ENCODE results near the gene NCKAP5. TPM values are rescaled to one million over a fixed set of nuclear protein-coding genes. Genes with fewer than 3 reads are reported as not detected.

NCKAP5 gene
- total and polyA plus RNA-seq, 4 donors: 0.57 to 2.8 (median 2.4) TPM

- TF ChIP-seq REST (IDR thresholded peaks at IDR 0.05) (no peak), CTCF (IDR thresholded peaks at IDR 0.05; ENCODE audit: low read depth, low read length, missing input control) (no peak), YY1 (IDR thresholded peaks at IDR 0.05) (no peak)
Observed at GRCh38 chr2:133082034-133082433, 486.2 kb downstream of the NCKAP5 start (continued).

- 97% methylated on average over 2 of the region's 2 CpGs for WGBS
- TF ChIP-seq HNF4G (IDR thresholded peaks at IDR 0.05): no peak
- TF ChIP-seq YY1 (IDR thresholded peaks at IDR 0.05): no peak
- TF ChIP-seq FOXA2 (IDR thresholded peaks at IDR 0.05): no peak
- TF ChIP-seq RXRA (IDR thresholded peaks at IDR 0.05): no peak
- no peak for TF ChIP-seq HNF4A (conservative IDR thresholded peaks at IDR 0.05)
- TF ChIP-seq RAD21 (IDR thresholded peaks at IDR 0.05): no peak
- no peak for TF ChIP-seq TAF1 (conservative IDR thresholded peaks at IDR 0.05)
- no peak for TF ChIP-seq MAX (IDR thresholded peaks at IDR 0.05)
- no peak for TF ChIP-seq SP1 (IDR thresholded peaks at IDR 0.05)
- TF ChIP-seq JUND (IDR thresholded peaks at IDR 0.05): no peak
- no peak for TF ChIP-seq NR2F2 (IDR thresholded peaks at IDR 0.05)
- no peak for TF ChIP-seq GABPA (IDR thresholded peaks at IDR 0.05 in 1 of 2, conservative IDR thresholded peaks at IDR 0.05 in 1 of 2)
- TF ChIP-seq EGR1 (IDR thresholded peaks at IDR 0.05; ENCODE audit: low read depth in 2 of 2): no peak
- TF ChIP-seq FOXA1 (IDR thresholded peaks at IDR 0.05): no peak
- no peak for TF ChIP-seq ATF3 (IDR thresholded peaks at IDR 0.05)
- TF ChIP-seq REST (IDR thresholded peaks at IDR 0.05): no peak
- TF ChIP-seq ZBTB33 (IDR thresholded peaks at IDR 0.05): no peak
- TF ChIP-seq CTCF (IDR thresholded peaks at IDR 0.05; ENCODE audit: low read depth, low read length, missing input control): no peak
- no peak for DNase-seq (ENCODE audit: low spot score)
- Histone ChIP-seq H3K27me3 (ENCODE audit: control insufficient read depth in 4 of 4, insufficient read depth in 4 of 4, low read length in 3 of 4) (no peaks in the 10 kb centered on the region), H3K9ac (ENCODE audit: low read depth in 1 of 2, low read length in 2 of 2) (no peak overlapping the region), H3K36me3 (ENCODE audit: control insufficient read depth in 4 of 4, insufficient read depth in 3 of 4, low read depth in 1 of 4, low read length in 3 of 4) (peaks cover 0 to 5% (median 0%) of the 10 kb centered on the region in 4 donors), H3K9me3 (ENCODE audit: control insufficient read depth in 4 of 4, low read length in 3 of 4) (no peaks in the 10 kb centered on the region), H3K4me3 (ENCODE audit: low read depth in 1 of 3, low read length in 3 of 3) (no peak overlapping the region), H3K4me1 (ENCODE audit: control insufficient read depth in 4 of 4, insufficient read depth in 4 of 4, low read length in 3 of 4) (no peaks in the 10 kb centered on the region), H3K27ac (ENCODE audit: low read depth in 1 of 2, low read length in 2 of 2) (no peak overlapping the region)
Observed at GRCh38 chr2:133080822-133081221, 487.4 kb downstream of the NCKAP5 start.
